GM19467 (cell line): Measurements from ENCODE around the gene KCNJ3.

ENCODE experiments used
- ATAC-seq: cut with Tn5 transposase; IDR thresholded peaks from one replicate; pipeline ENCODE4 v1.9.1; 2021; ENCODE audit warnings: mild to moderate bottlenecking, moderate library complexity; ENCODE audit not compliant: unreplicated experiment

The KCNJ3 gene

DNA sequence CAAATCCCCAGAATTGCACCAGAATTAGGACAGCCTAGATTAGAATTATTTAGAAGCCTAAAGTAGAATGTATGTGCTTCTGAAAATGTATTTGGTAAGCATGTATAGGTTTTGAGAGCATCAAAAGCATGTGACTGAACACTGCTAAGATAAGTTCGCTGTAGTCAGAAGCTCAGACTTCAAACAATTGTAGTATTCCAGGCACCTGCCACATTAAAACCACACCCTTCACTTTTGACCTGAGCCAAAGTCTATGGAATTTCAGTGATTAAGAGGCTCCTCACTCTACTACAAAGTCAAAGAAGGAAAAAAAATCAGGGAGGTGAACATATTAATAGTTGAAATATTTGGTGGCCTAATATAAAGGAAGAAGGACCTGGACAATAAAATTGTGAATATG, 8.2 kb downstream of the KCNJ3 start:
- no peak for ATAC-seq

DNA sequence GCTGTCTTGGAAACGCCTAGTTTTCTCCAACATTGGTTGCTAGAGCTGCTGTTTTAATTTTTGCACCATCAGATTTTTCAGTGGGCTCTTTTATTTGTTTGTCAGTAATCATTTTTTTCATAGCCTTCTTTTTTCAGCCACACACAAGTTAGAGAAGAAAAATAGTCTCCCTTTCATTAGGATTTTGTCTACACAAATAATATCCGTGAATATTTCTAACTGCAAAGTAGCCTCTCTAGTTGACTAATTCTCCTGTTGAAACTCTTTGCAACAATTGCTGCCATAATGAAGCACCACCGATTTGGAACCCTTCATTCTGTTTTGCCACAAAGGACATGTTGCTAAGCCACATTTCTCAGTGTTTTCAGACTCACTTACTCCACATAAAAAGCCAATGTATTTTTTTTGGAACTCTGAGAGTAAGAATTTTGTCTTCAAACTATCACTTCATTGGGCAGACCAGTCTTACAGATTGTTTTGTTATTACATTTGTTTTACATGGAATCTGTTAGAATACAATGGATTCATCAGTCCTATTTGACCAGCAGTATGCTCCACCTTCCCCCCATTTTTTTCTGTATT, 9.6 kb downstream of the KCNJ3 start:
- ATAC-seq, result no peak

DNA sequence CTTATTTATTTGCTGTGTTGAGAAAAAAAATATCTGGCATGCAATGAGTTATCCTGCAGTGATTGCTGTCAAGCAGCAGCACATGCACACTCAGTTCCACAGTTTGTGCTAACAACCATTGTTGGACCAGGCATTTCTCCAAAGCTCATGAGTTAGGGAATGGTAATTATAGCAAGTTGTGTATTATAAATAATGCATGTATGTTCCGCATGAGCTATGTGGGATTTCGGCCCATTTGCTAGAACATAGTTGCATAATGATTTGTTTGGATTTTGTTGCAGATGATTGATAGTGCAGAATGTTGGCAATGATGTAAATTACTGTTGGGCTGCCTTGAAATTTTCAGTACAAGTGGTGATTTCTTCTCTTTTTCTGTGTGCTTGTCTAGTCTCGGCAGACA, 10.7 kb downstream of the KCNJ3 start:
- ATAC-seq, result no peak

DNA sequence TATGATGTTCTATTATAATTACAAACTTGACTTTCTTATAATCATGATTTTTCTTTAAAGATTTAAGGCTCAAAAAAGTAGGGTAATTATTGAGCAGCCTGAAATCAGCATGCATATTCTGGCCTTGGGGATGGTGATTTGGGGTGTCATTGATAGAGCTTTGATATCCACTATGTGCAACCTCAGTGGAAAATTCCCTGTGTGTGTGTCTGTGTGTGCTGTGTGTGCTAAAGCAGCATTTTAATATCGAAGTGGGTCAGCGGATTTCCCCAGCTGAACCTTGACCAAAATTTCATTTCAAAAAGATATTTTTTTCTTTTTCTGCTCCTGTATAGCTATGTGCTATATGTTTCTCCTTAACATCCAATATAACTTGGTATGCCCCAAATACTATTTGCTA, 11.6 kb downstream of the KCNJ3 start:
- ATAC-seq, result no peak

DNA sequence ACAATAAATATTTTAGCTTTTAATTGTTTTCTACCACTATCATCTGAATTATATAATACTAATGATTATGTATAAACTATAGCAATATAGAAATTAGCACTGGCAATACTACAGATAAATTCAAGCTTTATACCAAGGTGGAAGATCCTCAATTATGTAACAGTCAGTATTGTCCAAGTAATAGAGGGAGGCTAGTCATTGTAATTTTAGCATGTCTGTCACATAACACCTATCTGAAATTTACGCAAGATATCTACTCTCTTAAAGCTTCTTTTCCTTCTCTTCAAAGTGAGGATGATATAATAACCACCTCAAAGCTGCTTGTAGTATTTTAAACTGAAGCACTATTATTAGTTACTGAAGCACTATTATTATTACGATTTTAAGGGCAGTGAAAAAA, 12.2 kb downstream of the KCNJ3 start:
- ATAC-seq, result no peak

DNA sequence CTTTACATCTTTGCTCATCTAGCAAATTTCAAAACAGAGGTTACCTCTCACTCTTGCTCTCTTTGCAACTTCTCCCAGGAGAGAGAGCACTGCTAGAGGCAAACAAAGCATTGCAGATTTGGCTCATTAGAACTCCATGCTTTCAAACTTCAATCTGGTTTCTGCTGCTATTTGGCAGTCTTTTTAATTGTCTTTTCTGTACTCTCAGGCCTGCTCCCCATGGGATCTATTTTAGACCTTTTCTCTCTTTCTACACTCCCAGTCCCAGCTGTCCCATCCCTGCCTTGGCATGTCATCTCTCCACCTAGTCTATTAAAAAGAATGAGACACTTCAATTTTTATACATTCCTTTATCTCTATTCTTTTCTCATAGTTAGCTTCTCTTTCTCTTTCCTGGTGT, 15.2 kb downstream of the KCNJ3 start:
- no peak for ATAC-seq

DNA sequence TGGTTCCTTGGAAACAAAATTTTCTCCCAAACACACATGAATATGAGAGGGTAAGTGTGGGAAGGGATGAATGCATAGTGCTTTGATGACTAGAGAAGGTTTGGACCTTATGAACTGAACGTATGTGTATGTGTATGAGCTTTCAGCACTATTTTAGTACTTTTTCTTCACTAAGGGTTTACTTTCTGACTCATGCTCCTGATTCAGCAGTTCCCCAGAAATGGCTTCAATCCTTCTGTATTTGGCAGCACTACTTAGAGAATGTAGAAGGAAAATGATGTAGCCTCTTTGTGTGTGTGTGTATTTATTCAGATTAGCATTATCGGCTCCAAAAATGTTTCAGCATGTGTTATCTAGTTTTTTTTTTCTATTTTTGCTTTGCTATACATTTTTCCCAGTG, 22.2 kb downstream of the KCNJ3 start:
- no peak for ATAC-seq

DNA sequence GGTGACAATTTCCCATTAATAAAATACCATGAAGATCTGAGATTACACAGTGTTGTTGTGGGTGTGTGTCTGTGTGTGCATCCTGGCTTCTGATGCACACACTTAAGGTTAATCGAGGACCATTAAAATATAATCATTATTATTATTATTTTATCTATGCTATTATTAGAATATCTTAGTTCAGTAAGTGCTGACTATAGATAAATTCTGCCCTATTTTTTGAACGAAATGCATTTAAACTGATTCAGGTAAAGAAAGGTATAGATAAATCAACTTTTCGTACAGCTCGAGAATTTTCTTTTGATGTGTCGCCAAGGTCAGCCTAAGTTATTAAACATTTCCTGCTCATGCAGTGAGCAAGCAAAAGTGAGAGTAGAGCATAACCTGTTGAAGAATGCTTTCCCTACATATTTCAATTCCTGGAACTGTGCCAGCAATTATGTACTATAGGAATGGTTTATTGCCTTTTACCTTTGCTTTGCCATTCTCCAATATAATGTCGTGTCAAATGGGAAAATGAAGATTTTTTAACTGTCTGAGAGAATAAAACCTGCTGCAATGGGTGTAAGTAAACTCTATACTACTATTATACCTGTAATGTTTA, 25.8 kb downstream of the KCNJ3 start:
- no peak for ATAC-seq

DNA sequence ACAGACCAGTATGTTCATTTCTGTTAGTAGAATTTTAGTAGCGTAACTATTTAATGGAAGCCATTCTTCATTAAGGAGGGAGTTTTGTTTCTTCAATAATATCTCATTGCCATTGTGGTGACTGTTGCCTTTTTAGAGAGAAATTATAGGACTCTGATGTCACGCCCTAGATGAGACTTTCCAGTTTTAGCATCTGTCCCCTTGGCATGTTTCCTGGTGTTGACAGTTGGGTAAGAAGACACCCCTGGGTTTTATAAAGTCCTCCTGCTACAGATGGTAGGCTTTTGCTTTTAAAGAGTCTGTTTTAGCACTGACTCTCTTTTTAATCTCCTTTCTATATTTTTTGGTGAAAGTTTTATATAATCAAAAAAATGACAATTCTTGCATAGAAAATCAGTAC, 41.9 kb downstream of the KCNJ3 start:
- no peak for ATAC-seq

DNA sequence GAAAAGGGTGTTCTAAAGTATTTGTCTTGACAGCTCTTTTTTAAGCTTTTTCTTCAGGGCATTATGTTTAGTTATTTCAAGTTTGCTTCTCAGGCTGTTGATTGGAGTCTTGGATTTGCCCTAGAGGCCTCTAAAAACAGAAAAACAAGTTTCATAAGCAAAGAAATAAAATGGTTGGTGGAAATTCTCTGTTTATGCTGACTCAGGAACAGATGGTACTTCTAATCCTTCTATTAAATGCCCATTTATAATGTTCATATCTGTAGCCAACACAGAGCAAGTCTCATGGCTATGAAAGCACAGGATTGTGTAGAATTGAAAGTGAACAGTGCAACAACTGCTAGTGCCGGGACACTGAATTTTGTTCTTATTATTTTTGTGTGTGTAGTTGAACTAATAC, 60.4 kb downstream of the KCNJ3 start:
- ATAC-seq, result no peak

DNA sequence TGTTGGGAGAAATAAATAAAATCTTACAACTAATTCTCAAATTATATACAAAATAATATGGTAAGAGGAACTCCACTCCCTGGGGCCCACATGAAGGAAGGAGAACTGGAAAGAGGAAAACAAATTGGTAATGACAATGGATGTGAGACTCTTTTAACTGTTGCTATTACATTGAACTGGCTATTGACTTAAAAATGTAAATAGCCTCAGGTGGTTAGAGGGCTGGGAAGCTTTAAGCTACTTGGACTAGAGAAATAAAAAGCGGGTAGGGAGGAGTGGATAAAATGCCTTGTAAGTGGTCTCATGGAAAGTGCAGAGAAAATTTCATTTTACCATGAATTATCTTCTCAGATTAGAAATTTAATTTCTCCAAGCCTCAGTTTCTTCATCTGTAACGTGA, 64.1 kb downstream of the KCNJ3 start:
- ATAC-seq, result no peak

DNA sequence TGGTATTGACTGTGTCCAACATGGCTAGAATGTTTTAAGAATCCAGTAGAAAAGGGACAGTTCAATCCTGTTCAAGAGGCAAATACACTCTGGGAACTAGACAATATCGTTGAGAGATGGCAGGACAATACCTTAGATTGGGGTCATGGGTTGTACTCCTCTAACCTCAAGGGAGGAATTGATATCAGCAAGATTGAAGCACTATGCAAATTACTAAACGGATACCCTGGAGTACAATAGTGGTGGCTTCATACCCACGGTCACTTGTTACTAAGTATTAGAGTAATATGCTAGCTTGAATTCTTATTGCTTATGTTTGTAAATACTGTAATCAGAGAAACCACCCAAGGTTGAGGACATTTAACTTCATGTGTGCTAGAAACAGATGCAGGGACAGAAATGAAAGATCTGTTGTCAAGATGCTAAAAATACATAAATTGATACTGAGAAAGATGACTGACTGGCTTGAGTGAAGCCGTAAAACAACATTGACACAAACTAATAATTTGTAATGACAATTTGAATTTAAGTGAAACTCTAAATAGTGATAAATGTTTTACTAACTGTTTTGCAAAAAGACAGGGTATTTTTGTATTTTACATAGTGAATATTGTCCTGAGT, 73.3 kb downstream of the KCNJ3 start:
- ATAC-seq, result no peak

DNA sequence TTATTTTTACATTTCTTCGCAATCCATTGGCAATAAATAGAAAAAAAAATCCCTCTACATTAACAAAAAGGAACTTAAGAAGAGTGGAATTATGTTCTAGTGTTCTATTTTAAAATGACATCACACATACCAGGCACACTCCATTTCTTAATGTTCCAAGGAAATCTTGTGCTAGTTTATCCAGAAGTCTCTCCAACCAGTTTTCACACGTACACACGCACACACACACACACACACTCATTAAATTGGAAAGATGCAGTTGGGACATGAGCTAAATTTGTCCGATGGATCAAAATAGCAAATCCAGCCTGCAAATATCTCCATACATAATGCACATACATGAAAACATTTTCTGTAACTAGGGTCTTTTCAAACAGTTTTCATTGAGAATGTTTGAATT, 78.3 kb downstream of the KCNJ3 start:
- no peak for ATAC-seq

DNA sequence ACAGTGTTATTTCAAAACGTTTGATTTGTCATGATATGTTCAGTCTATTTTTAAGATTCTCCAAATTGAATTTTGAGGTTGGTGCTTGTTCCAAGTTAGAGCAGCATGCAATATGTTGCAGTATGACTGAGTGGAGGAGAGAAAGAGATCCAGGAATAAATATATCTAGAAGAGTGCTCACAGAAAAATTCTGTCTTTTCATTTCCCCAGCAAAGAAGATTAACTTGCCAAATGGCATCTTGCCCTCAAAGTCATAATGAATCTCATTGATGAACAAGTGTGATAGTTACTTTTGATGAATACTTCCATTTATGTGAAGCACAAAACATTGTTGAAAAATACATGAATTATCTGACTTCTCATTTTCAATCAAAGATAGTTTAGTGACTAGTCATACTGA, 95.9 kb downstream of the KCNJ3 start:
- ATAC-seq, result no peak

DNA sequence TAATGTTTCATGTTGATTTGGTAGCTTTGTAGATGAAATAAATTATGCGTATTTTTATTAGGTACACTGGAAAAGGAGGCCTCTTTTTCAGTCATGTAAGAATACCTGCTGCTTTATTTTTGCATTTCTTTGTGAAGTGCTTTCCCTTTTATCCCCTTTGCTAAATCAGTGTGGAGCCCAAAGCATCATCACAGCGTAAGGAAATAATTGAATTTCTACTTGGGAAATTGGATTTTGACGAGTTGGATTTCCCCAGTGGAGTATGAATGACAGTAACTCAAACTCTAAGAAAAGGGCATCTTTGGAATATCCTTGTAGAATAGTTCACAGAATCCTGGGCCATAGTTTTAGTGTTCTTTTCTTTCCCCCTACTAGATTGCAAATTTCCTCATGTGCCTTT, 97.2 kb downstream of the KCNJ3 start:
- no peak for ATAC-seq

DNA sequence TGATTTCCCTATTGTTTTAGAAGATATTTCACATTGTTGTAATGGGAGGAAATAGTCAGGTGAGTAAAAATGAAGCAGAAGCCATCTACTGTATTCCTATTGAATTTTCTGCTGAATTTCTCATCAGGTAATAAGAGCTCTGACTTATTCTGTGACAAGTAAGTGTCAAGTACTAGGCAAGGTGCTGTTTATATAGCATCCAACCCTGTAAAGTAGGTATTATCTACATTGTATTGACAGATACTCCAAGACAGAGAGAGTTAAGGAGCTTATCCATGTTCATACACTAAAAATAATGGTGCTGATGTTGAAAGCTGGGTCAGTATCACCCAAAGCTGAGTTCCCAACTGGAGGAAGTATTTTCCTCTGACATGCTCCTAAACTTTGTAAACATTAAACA, 106.0 kb downstream of the KCNJ3 start:
- ATAC-seq, result no peak

DNA sequence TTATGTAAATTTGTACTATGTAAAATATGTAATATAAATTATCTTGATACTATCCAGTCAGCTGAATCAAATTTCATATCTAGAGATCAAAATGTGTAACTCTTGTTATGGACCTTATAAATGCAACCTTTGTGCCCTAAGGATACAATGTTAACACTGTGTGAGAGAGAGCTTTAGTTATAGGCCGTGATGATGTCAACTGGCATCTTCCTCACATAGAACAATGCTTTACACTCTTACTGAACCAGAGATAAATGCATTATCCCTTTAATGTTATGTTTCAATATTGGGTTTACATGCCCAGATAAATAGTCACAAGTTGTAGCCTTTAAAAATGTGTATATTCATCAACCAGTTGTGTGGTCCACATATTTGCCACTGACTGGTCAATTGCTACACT, 115.1 kb downstream of the KCNJ3 start:
- no peak for ATAC-seq

DNA sequence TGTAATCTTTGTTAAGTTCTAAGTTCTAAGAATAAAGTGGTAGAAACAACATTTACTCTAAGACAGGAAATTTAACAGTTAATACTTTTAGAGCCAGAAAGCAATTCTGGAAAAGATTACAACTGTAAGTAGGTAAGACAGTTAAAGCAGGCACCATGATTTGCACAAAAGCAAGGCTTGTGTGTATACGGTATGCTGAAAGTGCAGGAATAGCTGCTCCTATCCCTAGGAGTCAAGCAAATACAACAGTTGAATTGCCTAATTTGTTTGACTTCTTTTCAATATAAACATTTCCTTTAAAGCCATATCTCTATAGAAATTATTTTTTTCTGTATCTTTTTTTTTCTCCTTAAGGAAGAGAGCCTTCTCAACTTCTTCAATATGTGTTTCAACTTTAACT, 116.4 kb downstream of the KCNJ3 start:
- ATAC-seq, result no peak

DNA sequence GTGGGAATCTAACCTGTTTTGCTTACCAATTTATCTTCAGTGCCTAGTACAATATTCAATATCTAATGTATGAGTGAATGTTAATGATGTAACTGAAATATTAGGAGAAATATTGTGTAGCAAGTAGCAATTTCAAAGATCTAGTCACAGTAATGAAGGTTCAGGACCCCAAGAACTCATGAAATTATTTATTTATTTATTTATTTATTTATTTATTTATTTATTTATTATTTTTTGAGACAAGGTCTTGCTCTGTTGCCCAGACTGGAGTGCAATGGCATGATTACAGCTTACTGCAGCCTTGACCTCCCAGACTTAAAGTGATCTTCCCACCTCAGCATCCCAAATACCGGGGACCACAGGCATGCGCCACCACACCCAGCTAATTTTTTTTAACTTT, 126.9 kb downstream of the KCNJ3 start:
- no peak for ATAC-seq

DNA sequence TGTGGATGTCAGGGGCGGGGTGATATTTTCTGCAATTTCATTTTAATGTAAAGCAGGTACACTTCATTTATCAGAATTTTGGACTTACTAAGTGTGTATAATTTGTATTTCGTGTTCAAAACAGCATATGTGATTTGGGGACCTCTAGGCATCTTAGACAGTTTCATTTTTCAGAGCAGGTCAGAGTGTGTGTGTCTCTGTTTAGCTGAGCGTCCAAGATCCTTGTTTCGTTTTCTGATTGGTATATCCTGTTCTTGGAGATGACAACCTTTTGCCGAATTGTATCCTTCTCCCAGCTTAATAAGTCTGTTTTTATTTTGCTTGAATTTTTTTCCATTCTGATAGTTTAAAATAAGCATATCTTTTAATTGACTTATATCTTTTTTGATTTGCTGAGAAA, 128.3 kb downstream of the KCNJ3 start:
- ATAC-seq, result no peak

DNA sequence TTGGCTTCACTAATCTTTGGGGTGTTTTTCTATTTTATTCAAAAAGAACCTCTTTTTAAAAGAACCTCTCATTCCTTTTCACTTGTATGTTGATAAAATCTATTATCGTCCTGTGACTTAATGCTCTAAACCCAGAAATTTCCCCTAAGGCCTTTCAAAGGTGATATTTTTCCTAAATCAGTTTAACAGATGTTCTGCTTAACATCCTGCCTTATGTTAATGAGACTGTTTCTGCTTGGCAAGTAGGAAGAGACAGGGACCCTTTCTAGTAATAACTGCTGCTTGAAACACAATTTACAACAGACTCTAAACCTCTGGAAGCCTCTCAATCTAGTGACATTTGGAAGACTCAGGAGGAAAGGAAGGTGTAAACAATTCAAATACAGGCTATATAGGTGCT, 128.8 kb downstream of the KCNJ3 start:
- ATAC-seq, result no peak

DNA sequence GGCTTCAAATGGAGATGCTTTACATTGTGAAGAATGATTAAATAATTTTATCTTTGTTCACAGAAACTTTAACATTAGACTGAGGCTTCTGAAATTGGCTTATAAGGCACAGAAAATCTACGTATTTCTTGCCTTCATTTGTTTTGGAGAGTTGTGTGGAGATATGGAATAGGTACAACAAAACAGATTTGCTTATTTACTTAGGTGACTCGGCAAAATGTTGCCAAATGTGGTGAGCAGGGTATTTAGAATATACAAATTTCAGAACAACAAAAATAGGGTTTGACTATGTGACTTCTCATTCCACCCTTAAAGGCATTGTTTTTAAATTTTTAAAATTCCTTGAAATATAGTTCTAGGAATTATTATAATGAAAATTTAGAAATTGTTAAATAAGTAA, 134.2 kb downstream of the KCNJ3 start:
- ATAC-seq, result no peak

DNA sequence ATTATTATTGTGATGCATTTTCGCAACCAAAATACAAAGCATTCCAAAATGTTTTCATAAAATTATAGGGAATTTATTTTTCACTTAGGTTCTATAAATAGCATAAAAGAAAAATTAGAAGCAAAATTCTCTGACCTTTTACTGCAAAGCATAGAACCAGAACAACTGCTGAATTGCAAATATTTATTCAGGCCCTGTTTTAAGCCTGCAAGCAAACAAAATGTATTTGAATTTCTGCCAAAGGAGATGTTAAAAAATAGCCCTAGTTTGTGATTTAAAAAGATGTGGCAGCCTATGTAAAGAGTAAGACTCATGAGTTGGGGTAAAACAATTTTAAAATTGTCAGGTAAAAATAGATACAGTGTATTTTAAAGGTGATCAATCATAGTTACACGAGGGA, 138.1 kb downstream of the KCNJ3 start:
- ATAC-seq, result no peak
